Keratinocyte (primary cell): ENCODE results near the gene WDCP. TPM values are rescaled to one million over a fixed set of nuclear protein-coding genes. Genes with fewer than 3 reads are reported as not detected.

Experiments used
- DNase-seq: peaks from one replicate; pipeline ENCODE4 v3.0.0-alpha.2; 2011; ENCODE audit warnings: low read depth, missing footprints, low spot score
- FAIRE-seq: peaks from 2 replicates; lab custom pipeline; 2011; peaks lifted over from hg19 to GRCh38; lab: Jason Lieb, UNC
- H2AFZ ChIP-seq: 2 replicates; pipeline ENCODE4 v1.6.0; 2012; ENCODE audit warnings: low read length, control low read depth, inconsistent platforms; ENCODE audit not compliant: control insufficient read depth
- H3K27ac ChIP-seq: 2 replicates; pipeline ENCODE4 v1.5.1; 2011; ENCODE audit warnings: low read length; ENCODE audit not compliant: control insufficient read depth, insufficient read depth
- H3K27me3 ChIP-seq: 3 replicates; pipeline ENCODE4 v1.6.0; 2011; ENCODE audit warnings: low read length; ENCODE audit not compliant: control insufficient read depth, insufficient read depth; ENCODE audit errors: extremely low read depth
- H3K36me3 ChIP-seq, 2 experiments: 2 replicates in 1 of 2; 3 replicates in 1 of 2; pipeline ENCODE4 v1.5.1; 2011; ENCODE audit warnings: low read length in 2 of 2, mild to moderate bottlenecking in 1 of 2; ENCODE audit not compliant: control insufficient read depth in 2 of 2, insufficient read depth in 2 of 2; ENCODE audit errors: extremely low read depth in 1 of 2
- H3K4me1 ChIP-seq: 3 replicates; pipeline ENCODE4 v1.5.1; 2011; ENCODE audit warnings: low read length; ENCODE audit not compliant: control insufficient read depth, insufficient read depth; ENCODE audit errors: extremely low read depth
- H3K4me2 ChIP-seq: 3 replicates; pipeline ENCODE4 v1.6.0; 2011; ENCODE audit warnings: low read depth, low read length; ENCODE audit not compliant: control insufficient read depth, insufficient read depth; ENCODE audit errors: extremely low read depth
- H3K4me3 ChIP-seq, 3 experiments: fragments of 200-600 bp in 1 of 3; sonication (generic) in 1 of 3; 2 replicates in 2 of 3; 3 replicates in 1 of 3; pipeline ENCODE4 v1.5.1; 2011 to 2016; ENCODE audit warnings: low read length in 3 of 3, mild to moderate bottlenecking in 3 of 3, control low read depth in 2 of 3, inconsistent platforms in 1 of 3, low read depth in 1 of 3, mixed read lengths in 1 of 3, mixed run types in 1 of 3, moderate library complexity in 1 of 3; ENCODE audit not compliant: control insufficient read depth in 2 of 3, insufficient read depth in 2 of 3; ENCODE audit errors: extremely low read depth in 1 of 3
- H3K79me2 ChIP-seq: 2 replicates; pipeline ENCODE4 v1.6.0; 2012; ENCODE audit warnings: low read length; ENCODE audit not compliant: control insufficient read depth, insufficient read depth
- H3K9ac ChIP-seq: 3 replicates; pipeline ENCODE4 v1.6.0; 2011; ENCODE audit warnings: low read length; ENCODE audit not compliant: control insufficient read depth, insufficient read depth; ENCODE audit errors: extremely low read depth
- H3K9me1 ChIP-seq: 3 replicates; pipeline ENCODE4 v1.6.0; 2011; ENCODE audit warnings: low read length; ENCODE audit not compliant: control insufficient read depth, insufficient read depth; ENCODE audit errors: extremely low read depth
- H3K9me3 ChIP-seq: 2 replicates; pipeline ENCODE4 v1.5.1; 2012; ENCODE audit warnings: low read depth, low read length; ENCODE audit not compliant: control insufficient read depth
- H4K20me1 ChIP-seq: 3 replicates; pipeline ENCODE4 v1.6.0; 2011; ENCODE audit warnings: low read length; ENCODE audit not compliant: control insufficient read depth, insufficient read depth; ENCODE audit errors: extremely low read depth
- CTCF ChIP-seq, 3 experiments: IDR thresholded peaks in 1 of 3; conservative IDR thresholded peaks in 1 of 3; optimal IDR thresholded peaks in 1 of 3; 2 replicates in 2 of 3; 3 replicates in 1 of 3; pipeline versions ENCODE3 to v1.5.1; 2011; ENCODE audit warnings: low read length in 3 of 3, mild to moderate bottlenecking in 3 of 3, moderate library complexity in 2 of 3, control low read depth in 1 of 3, inconsistent platforms in 1 of 3; ENCODE audit not compliant: insufficient read depth in 2 of 3; ENCODE audit errors: extremely low read depth in 1 of 3
- EZH2 ChIP-seq: IDR thresholded peaks from one replicate; pipeline ENCODE4 v1.6.1; 2012; ENCODE audit warnings: inconsistent platforms, mild to moderate bottlenecking, low read length, moderate library complexity
- dilution Hi-C: fragments of 300-500 bp; cut with MboI; formaldehyde crosslinking; loops from one replicate; pipeline ENCODE4 v1.7.0; 2020; ENCODE audit warnings: low sequenced_read_pairs; ENCODE audit not compliant: extremely low pct_ligation_motif_present
- polyA plus RNA-seq, 5 experiments: library from polyadenylated mRNA; depleted of rRNA in 3 of 5; stranded (reverse) in 3 of 5; stranded (forward) in 1 of 5; unstranded in 1 of 5; fragments of >200 nt; gene quantifications; 1 replicate in 1 of 5; 2 replicates in 3 of 5; 3 replicates in 1 of 5; pipeline versions ENCODE4 v1.2.1 to v1.2.3, GENCODE V29; 2011 to 2012; ENCODE audit warnings: missing spikeins in 2 of 5, low read depth in 1 of 5, low replicate concordance in 1 of 5

The WDCP gene
- polyA plus RNA-seq, 1 donor (not counting 4 experiments of a cell fraction or from before 2014, with no cell fraction given) = 11.0 TPM

- FAIRE-seq (no peak), DNase-seq (no peak)
- H2AFZ ChIP-seq = no peak overlapping the region
- no peak overlapping the region for H3K27ac ChIP-seq
- H3K9me3 ChIP-seq = no peaks in the 10 kb centered on the region
- peaks cover 9% of the 10 kb centered on the region for H3K4me1 ChIP-seq
- peaks cover 33% of the 10 kb centered on the region for H3K27me3 ChIP-seq
- no peak overlapping the region for H3K9ac ChIP-seq
- H3K9me1 ChIP-seq = no peaks in the 10 kb centered on the region
- dilution Hi-C loops = no loop called here
- TF ChIP-seq CTCF (optimal IDR thresholded peaks at IDR 0.05 in 1 of 3, IDR thresholded peaks at IDR 0.05 in 1 of 3, conservative IDR thresholded peaks at IDR 0.05 in 1 of 3; ENCODE audit: extremely low read depth in 1 of 3, insufficient read depth in 2 of 3, low read length in 3 of 3) = no peak
- no peak for TF ChIP-seq EZH2
- H3K36me3 ChIP-seq = no peaks in the 10 kb centered on the region
- H4K20me1 ChIP-seq = peaks cover 3% of the 10 kb centered on the region
- H3K4me2 ChIP-seq = no peak overlapping the region
- H3K79me2 ChIP-seq = no peaks in the 10 kb centered on the region
- no peak overlapping the region for H3K4me3 ChIP-seq
Observed at GRCh38 chr2:24012521-24013188, 34.5 kb downstream of the WDCP start.

- no peak for FAIRE-seq
- Histone ChIP-seq H3K9ac (no peak overlapping the region), H3K36me3 (no peaks in the 10 kb centered on the region), H3K4me2 (no peak overlapping the region), H3K4me1 (peaks cover 9% of the 10 kb centered on the region), H3K9me1 (no peaks in the 10 kb centered on the region), H2AFZ (no peak overlapping the region), H3K9me3 (no peaks in the 10 kb centered on the region), H3K79me2 (no peaks in the 10 kb centered on the region), H3K27me3 (peaks cover 33% of the 10 kb centered on the region), H4K20me1 (peaks cover 3% of the 10 kb centered on the region), H3K4me3 (no peak overlapping the region), H3K27ac (no peak overlapping the region)
- DNase-seq = no peak
- TF ChIP-seq EZH2 = no peak
- dilution Hi-C loops = no loop called here
Observed at GRCh38 chr2:24011250-24012104, 35.7 kb downstream of the WDCP start.
